GM21529 (cell line): Measurements from ENCODE around the gene ANAPC16.
"Not testable (repeated sequence)": the region's sequence is repeated elsewhere in the genome, so short reads cannot be mapped to it uniquely, and the experiment has no call there.

ENCODE experiments used
- ATAC-seq: cut with Tn5 transposase; IDR thresholded peaks from one replicate; pipeline ENCODE4 v1.9.1; 2021; ENCODE audit not compliant: unreplicated experiment

The ANAPC16 gene

GRCh38 chr10:72242675-72243074, 26.9 kb downstream of the ANAPC16 start:
- ATAC-seq, result no peak

GRCh38 chr10:72243822-72244437, 28.1 kb downstream of the ANAPC16 start:
- no peak for ATAC-seq

DNA sequence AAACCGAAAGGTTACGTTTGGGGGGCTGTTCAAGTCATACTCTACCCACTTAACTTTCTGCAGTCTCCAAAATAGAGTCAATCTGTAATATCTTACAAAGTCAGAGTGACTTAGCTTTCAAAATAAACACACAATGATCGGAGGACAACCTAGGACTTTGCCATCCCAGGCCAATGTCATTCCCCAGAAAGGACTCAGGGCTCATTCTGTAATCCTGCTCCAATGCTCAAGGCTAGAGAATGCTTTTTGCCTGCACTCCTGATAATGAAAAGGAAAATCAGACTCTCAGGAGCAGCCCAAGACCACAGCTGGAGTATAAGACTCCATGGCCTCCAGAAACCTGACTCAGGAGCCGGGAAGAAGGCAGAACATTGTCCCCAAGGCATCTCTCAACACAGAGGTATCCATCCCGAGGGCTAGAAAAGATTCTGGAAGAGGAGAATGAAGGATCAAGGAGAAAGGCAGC, 28.8 kb downstream of the ANAPC16 start:
- no peak for ATAC-seq

DNA sequence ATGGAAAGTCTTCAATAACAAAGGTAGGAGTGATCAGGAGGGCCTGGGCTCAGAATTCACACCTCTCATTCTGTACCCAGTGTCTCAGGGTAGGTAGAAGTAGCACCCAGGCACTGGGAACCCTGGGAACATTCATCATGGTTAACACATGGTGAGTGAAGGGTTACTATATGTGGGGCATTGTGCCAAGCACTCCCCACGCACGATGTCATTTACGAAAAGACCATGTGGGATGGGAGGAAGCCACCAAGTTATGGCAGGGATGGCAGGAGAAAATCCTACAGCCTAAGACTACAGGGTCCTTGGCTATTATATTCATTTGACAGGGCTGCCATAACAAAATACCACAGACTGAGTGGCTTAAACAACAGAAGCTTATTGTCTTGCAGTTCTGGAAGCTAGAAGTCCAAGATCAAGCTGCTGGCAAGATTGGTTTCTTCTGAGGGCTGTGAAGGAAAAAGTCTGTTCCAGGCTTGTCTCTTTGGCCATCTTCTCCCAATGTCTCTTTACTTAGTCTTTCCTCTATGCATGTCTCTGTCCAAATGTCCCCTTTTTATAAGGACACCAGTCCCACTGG, 30.2 kb downstream of the ANAPC16 start:
- no peak for ATAC-seq

GRCh38 chr10:72248468-72249151, 32.8 kb downstream of the ANAPC16 start:
- peak; percentile 76 for ATAC-seq

DNA sequence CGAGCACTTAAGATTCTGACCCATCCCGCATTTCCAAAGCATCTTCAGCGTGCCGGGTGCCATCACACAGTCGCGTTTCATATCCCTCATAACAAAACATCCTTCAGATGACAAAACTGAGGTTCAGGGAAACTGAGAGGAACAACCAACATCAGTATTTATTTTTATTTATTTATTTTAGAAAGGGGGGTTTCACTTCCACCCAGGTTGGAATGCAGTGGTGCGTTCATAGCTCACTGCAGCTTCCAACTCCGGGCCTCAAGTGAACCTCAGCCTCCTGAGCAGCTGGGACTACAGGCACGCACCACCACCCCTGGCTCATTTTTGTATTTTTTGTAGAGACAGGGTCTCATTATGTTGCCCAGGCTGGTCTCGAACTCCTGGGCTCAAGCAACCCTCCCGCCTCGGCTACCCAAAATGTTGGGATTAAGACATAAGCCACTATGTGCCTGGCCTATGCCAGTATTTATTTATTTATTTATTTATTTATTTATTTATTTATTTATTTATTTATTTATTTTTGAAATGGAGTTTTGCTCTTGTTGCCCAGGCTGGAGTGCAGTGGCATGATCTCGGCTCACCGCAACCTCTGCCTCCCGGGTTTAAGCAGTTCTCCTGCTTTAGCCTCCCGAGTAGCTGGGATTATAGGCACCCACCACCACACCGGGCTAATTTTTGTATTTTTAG, 33.5 kb downstream of the ANAPC16 start:
- ATAC-seq, result not testable (repeated sequence)

GRCh38 chr10:72250666-72251065, 34.9 kb downstream of the ANAPC16 start:
- ATAC-seq, result no peak

GRCh38 chr10:72251635-72252034, 35.8 kb downstream of the ANAPC16 start:
- ATAC-seq, result no peak

- ATAC-seq, result no peak
Observed at GRCh38 chr10:72252972-72253371, 37.2 kb downstream of the ANAPC16 start.

DNA sequence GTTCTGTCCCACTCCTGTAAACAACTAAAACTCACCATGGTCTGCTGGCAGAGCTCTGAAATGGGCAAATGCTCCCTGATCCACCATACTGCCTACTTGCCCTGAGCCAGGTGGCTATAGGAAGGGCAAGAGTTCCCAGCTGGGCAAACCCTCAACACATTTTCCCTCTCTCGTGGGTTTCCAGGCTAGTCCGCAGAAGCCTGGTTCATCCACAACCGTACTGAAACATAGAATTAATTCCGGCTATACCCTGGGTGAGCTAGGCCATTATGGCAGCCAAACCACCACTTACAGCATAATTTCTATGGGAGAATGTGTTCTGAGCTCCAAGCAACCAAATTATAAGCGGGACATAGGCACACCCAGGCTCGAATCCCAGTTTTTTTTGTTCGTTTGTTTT, 37.8 kb downstream of the ANAPC16 start:
- no peak for ATAC-seq

DNA sequence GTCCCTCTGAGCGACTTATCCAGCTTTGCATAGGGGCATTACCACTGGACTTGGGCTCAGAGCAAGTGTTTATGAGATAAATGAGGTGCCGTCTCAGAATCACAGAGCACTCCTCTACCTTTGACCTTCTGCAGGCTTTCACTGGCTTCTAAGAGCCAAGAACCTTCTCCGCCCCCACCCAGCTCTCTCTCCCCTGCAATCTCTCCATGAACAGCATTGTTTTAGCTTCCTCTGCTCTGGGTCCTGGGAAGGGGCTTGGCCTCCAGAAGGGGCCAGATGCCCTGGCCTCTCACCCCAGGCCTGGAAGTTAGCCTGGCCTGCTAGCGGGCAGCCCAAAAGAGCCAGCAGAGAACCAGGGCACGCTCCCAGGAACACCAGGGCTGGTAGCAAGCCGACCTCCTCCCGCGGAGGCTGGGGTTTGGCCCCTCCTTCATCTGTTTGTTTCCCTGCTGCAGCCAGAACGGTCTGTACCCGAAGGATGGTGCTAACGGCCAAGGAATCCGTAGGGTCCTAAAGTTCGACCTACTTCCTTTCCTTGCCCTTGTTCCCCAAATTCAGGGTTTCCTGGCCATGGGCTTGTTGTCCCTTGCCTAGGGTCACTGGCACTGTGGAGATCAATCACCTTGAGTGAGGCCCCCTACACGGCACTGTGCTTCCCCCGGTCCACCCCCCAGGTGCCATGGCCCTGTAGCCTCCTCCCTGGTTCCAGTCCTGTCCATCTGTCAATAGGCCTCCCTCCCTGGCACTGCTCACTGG, 39.2 kb downstream of the ANAPC16 start:
- no peak for ATAC-seq

GRCh38 chr10:72255977-72256729, 40.3 kb downstream of the ANAPC16 start:
- no peak for ATAC-seq

DNA sequence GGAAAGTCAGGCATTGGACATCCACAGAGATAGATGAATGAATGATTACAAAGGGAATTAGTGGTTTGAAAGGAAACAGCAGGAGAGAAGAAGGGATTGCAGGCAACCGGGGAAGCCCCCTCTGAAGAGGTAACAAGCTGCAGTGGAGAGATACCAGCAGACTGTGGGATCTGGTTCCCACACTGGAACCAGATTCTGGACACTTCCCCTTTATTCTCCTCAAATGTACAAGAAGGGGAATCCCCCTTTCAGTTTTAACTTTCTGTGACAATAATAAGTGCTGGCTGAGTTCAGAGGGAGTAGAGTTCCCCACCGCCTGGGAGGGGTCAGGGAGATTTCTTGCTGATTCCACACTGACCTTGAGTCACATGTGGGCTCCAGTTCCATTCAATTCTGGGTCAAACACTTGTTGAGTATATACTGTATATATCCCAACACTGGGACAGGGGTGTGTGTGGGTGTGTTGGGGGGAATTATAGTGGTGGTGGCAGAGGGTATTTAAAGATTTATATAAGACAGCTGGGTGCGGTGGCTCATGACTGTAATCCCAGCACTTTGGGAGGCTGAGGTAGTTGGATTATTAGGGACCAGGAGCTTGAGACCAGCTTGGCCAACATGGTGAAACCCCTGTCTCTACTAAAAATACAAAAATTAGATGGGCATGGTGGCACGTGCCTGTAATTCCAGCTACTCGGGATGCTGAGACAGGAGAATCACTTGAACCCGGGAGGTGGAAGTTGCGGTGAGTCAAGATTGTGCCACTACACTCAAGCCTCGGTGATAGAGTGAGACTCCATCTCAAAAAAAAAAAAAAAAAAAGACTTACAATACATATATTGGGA, 41.5 kb downstream of the ANAPC16 start:
- ATAC-seq, result peak; percentile 25

DNA sequence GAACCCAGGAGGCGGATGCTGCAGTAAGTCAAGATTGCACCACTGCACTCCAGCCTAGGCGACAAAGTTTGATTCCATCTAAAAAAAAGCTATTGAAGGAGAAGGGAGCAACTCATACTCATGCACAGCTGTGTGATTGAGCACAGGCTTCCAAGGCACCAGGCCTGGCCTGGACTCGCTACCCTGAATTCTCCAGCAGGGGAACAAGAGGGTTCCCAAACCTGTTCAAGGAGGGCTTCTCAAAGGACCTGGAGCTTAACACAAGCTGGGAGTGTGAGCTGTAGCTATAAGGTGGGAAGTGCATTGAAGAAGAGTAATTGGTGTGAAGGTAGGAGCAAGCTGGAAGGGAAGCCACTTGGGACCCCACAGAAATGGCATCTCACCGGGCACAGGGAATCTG, 42.8 kb downstream of the ANAPC16 start:
- no peak for ATAC-seq

GRCh38 chr10:72259491-72260238, 43.9 kb downstream of the ANAPC16 start:
- no peak for ATAC-seq

- peak; percentile 60 for ATAC-seq
Observed at GRCh38 chr10:72260239-72260975, 44.6 kb downstream of the ANAPC16 start.

- peak; percentile 45 for ATAC-seq
Observed at GRCh38 chr10:72260976-72261783, 45.4 kb downstream of the ANAPC16 start.
